A673 (cell line): ENCODE measurements around the gene ENAH. TPM values are rescaled to one million over a fixed set of nuclear protein-coding genes. Genes with fewer than 3 reads are reported as not detected.

Experiments used
- BruUV-seq: library from RNA; stranded (reverse); fragments of 400-500 nt; replicated peaks from 2 replicates; lab custom pipeline; 2021; lab: Mats Ljungman, UMichigan
- CTCF ChIA-PET: fragments of 300-600 bp; sonication (Branson Sonifier 250); formaldehyde crosslinking; loops from one replicate; lab custom pipeline; 2022; ENCODE audit warnings: antibody characterized with exemption; lab: Charles Lee
- POLR2A ChIA-PET: fragments of 300-600 bp; sonication (Branson Sonifier 250); formaldehyde crosslinking; loops from one replicate; lab custom pipeline; 2022; ENCODE audit warnings: antibody characterized with exemption; ENCODE audit not compliant: low non-redundant PET; lab: Charles Lee
- DNase-seq: peaks from one replicate; pipeline ENCODE4 v3.0.0-alpha.2; 2015; ENCODE audit warnings: low spot score
- H3K27ac ChIP-seq: fragments of 200-600 bp; sonication (generic); 2 replicates; pipeline ENCODE4 v1.5.1; 2016; ENCODE audit warnings: mixed run types, low read depth, mild to moderate bottlenecking, mixed read lengths, antibody characterized with exemption, low read length; ENCODE audit not compliant: poor library complexity, severe bottlenecking
- H3K27me3 ChIP-seq: fragments of 200-600 bp; sonication (generic); replicated peaks from 2 replicates; pipeline ENCODE4 v1.6.1; 2017; ENCODE audit warnings: mixed run types, low read depth, mild to moderate bottlenecking, mixed read lengths, antibody characterized with exemption, low read length; ENCODE audit not compliant: insufficient read depth, poor library complexity
- H3K36me3 ChIP-seq: fragments of 200-600 bp; sonication (generic); 2 replicates; pipeline ENCODE4 v1.6.1; 2016; ENCODE audit warnings: mixed run types, mild to moderate bottlenecking, mixed read lengths, antibody characterized with exemption, low read length; ENCODE audit not compliant: insufficient read depth, poor library complexity, severe bottlenecking
- H3K4me1 ChIP-seq: fragments of 200-600 bp; sonication (generic); 2 replicates; pipeline ENCODE4 v1.6.1; 2017; ENCODE audit warnings: mixed run types, mild to moderate bottlenecking, mixed read lengths, antibody characterized with exemption, low read length; ENCODE audit not compliant: insufficient read depth, poor library complexity, severe bottlenecking
- H3K4me3 ChIP-seq: fragments of 200-600 bp; sonication (generic); 2 replicates; pipeline ENCODE4 v1.5.1; 2016; ENCODE audit warnings: low read depth, mixed run types, mild to moderate bottlenecking, mixed read lengths, low read length; ENCODE audit not compliant: poor library complexity, severe bottlenecking
- H3K9me3 ChIP-seq: fragments of 200-600 bp; sonication (generic); 2 replicates; pipeline ENCODE4 v1.6.1; 2016; ENCODE audit warnings: mixed run types, low read depth, mild to moderate bottlenecking, mixed read lengths, antibody characterized with exemption, low read length; ENCODE audit not compliant: poor library complexity, severe bottlenecking
- CTCF ChIP-seq: fragments of 300-800, 200-600 bp; sonication (generic); conservative IDR thresholded peaks from 2 replicates; pipeline ENCODE4 v1.5.1; 2017; ENCODE audit warnings: low read depth, mild to moderate bottlenecking, antibody characterized with exemption, low read length, moderate library complexity, mixed read lengths
- EZH2 ChIP-seq: fragments of 200-600 bp; sonication (generic); IDR thresholded peaks from 2 replicates; pipeline ENCODE4 v1.6.1; 2017; ENCODE audit warnings: borderline replicate concordance, low read depth, mild to moderate bottlenecking, mixed read lengths, antibody characterized with exemption, low read length; ENCODE audit not compliant: poor library complexity, severe bottlenecking
- intact Hi-C: fragments of 100-400 bp; cut with micrococcal nuclease; formaldehyde crosslinking; loops from one replicate; pipeline ENCODE4 v1.10.0; 2022; ENCODE audit not compliant: unreplicated experiment
- total RNA-seq: library from RNA; stranded (reverse); gene quantifications from 2 replicates; pipeline ENCODE4 v1.2.3, GENCODE V29; 2021

The ENAH gene
- total RNA-seq, 1 experiment from 2014 or later, result 186 TPM

GRCh38 chr1:225674381-225674780, 21.5 kb upstream of the ENAH start:
- H3K27ac ChIP-seq, result no peak overlapping the region
- H3K36me3 ChIP-seq, result no peaks in the 10 kb centered on the region
- intact Hi-C loops, result no loop called here
- no peaks in the 10 kb centered on the region for H3K27me3 ChIP-seq
- H3K4me1 ChIP-seq, result no peaks in the 10 kb centered on the region
- no peak for DNase-seq
- BruUV-seq, result no TSS peak
- TF ChIP-seq EZH2, result no peak
- no peak for TF ChIP-seq CTCF
- ChIA-PET CTCF (no interaction called here), POLR2A (interaction anchor here (0.7 kb wide), 1 partner anchor 36 kb away, joined by 4 read pairs; no protein-coding TSS in a partner anchor)
- H3K9me3 ChIP-seq, result no peaks in the 10 kb centered on the region
- no peak overlapping the region for H3K4me3 ChIP-seq

- intact Hi-C loops, result no loop called here
- Histone ChIP-seq H3K27me3 (no peaks in the 10 kb centered on the region), H3K4me1 (no peaks in the 10 kb centered on the region), H3K36me3 (no peaks in the 10 kb centered on the region), H3K27ac (no peak overlapping the region), H3K9me3 (no peaks in the 10 kb centered on the region), H3K4me3 (no peak overlapping the region)
- ChIA-PET POLR2A (interaction anchor here (0.6 kb wide), 1 partner anchor 210 kb away, joined by 3 read pairs; no protein-coding TSS in a partner anchor), CTCF (no interaction called here)
- BruUV-seq, result no TSS peak
- TF ChIP-seq EZH2 (no peak), CTCF (no peak)
- no peak for DNase-seq
These were observed 18.1 kb upstream of the ENAH start for GRCh38 chr1:225670806-225671733.

GRCh38 chr1:225670356-225670755, 17.4 kb upstream of the ENAH start:
- no peaks in the 10 kb centered on the region for H3K36me3 ChIP-seq
- no peak for DNase-seq
- no peaks in the 10 kb centered on the region for H3K4me1 ChIP-seq
- intact Hi-C loops, result no loop called here
- no TSS peak for BruUV-seq
- H3K27me3 ChIP-seq, result no peaks in the 10 kb centered on the region
- TF ChIP-seq CTCF (no peak), EZH2 (no peak)
- ChIA-PET POLR2A (no interaction called here), CTCF (no interaction called here)
- H3K27ac ChIP-seq, result no peak overlapping the region
- no peaks in the 10 kb centered on the region for H3K9me3 ChIP-seq
- no peak overlapping the region for H3K4me3 ChIP-seq
